GM12864 (cell line): ENCODE measurements around the gene CLEC18A.
"Not testable (repeated sequence)": the region's sequence is repeated elsewhere in the genome, so short reads cannot be mapped to it uniquely, and the experiment has no call there.

Experiments
- DNase-seq: peaks from one replicate; pipeline ENCODE4 v3.0.0-alpha.2; 2011; ENCODE audit warnings: low read depth
- H3K4me3 ChIP-seq: 2 replicates; pipeline ENCODE4 v1.5.1; 2011; ENCODE audit warnings: mild to moderate bottlenecking, low read depth, low read length, control low read depth
- TF ChIP-seq, protein P1 (sequence below): IDR thresholded peaks from 2 replicates; pipeline ENCODE4 v1.5.1; 2011; ENCODE audit warnings: low read depth, mild to moderate bottlenecking, moderate library complexity, low read length, control low read depth, inconsistent platforms; ENCODE audit errors: missing control alignments

Gene CLEC18A

DNA sequence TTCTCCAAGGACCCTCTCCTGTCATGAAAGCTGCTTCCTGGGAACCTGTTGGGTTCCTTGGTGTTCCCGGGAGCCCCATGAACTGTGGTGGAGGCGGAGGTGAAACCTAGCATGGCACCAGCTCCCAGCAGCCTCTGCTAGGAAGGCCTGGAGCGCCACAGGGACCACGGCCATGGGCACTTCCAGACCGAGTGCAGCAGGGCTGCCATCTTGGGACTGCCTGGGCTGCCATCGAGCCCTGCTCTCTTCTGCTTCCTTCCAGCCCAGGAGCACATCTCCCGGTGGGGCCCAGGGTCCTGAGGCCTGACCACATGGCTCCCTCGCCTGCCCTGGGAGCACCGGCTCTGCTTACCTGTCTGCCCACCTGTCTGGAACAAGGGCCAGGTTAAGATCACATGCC, 12.2 kb downstream of the CLEC18A start:
- DNase-seq, H3K4me3 ChIP-seq: not testable (repeated sequence)

DNA sequence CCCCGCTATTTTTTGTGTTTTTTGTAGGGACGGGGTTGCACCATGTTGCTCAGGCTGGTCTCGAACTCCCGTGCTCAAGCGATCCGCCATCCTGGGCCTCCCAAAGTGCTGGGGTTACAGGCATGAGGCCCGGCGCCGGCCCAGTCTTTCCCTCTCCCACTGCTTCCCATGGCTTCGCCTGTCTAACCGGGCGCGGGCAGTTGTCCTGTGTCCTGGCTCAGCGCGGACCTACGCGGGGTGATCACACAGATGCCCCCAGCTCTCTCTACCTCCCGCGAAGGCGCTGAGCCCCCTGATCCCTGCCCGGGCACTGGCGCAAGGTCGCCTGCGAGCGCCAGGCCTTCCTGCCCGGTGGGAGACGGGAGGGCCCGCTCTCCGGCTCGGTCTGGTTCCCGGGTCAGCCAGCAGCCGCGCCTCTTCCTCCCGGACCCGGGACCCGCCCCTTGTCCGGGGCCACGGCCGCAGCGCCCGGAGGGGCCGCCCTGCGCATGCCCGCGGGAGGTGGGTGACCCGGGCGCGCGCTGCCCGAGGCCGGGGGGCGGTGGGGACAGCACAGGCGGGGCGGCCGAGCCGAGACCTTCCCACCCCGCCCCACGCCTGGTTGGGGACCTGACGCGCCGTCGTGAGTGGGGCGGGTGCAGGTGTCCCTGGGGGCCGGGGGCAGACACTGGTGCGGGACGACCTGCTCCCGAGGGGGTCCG, 14.0 kb downstream of the CLEC18A start:
- not testable (repeated sequence) for H3K4me3 ChIP-seq, DNase-seq

DNA sequence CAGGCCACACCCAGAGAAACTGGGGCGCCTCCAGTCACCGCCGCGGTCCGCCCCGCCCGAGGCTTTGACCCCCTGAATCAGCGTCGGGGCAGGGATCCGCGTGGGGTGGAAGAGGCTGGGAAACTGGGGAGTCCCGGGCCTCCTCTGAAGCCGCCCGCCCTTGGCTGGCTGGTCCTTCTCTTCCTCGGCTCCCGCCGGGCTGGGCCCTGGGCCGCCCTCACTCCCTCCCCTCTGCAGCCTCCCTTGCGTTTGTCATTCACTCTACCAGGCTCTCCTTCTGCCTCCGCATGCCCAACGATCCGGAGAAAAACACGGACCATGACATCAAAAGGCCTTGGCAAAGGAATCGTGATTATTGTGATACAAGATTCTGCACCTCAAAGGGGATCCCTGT, 14.5 kb downstream of the CLEC18A start:
- H3K4me3 ChIP-seq, DNase-seq: not testable (repeated sequence)

DNA sequence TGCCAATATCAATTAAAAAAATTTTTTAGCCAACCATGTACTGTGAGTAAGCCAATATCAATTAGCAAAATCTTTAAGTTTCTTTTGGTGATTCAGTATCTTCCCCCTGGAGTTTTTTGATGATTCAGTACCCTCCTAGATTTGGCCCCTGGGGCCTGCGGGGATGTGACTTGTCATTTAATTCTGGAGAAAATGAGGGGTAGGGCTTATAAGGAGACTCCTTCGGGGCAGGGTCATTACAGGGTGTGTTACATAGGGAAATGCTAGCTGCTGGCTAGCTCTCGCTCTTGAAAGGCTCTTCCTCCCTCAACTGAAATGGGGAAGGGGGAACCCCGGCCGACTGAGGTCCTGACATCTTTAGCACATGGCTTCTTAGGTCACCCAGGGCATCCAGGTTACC, 16.6 kb downstream of the CLEC18A start:
- DNase-seq, H3K4me3 ChIP-seq: not testable (repeated sequence)

DNA sequence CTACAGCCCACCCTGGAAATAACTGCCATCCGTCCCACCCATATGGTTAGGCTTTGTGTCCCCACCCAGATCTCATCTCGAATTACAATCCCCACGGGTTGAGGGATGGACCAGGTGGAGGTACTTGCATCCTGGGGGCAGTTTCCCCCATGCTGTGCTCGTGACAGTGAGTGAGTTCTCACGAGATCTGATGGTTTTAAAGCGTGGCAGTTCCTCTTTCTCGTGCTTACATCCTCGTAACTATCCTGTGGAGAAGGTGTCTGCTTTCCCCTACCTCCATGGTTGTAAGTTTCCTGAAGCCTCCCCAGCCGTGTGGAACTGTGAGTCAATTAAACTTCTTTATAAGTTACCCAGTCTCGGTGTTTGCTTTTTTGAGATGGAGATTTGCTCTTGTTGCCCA, 17.0 kb downstream of the CLEC18A start:
- not testable (repeated sequence) for H3K4me3 ChIP-seq, DNase-seq

DNA sequence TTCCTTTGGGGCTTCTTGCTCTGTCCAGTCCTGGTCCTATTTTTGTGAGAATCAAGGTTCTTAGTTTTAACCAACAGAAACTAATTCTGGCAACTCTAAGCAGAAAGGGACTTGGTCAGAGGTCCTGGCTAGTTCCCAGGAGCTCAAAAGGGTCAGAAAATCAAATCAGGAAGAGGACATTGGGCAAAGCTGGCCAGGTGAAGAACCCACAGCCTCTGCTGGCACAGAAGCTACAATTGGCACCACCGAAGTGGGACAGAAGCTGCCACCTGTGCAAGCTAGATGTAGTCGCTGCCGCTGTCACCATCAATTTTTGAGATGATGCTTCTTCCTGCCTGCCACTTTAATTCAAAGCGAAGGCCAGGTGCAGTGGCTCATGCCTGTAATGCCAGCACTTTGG, 18.5 kb downstream of the CLEC18A start:
- DNase-seq, H3K4me3 ChIP-seq: not testable (repeated sequence)

DNA sequence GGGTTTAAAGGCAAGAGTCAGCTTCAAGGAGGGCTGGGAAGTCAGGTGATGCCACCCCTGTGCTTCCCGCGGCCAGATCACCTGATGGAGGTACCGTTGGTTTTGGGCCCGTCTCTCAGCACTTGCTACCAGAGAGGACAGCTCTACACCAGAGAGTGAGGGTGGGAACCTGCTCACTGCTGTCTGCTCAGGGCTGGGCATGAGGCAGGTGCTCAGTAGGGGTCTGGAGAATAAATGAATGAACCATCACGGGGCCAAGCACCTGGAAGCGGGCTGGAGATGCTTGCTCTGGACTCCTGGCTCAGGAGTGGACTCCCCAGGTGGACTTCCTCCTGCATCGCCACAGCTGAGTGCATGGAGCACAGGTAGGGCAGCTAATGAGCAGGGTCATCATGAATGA, 21.0 kb downstream of the CLEC18A start:
- not testable (repeated sequence) for H3K4me3 ChIP-seq, DNase-seq

DNA sequence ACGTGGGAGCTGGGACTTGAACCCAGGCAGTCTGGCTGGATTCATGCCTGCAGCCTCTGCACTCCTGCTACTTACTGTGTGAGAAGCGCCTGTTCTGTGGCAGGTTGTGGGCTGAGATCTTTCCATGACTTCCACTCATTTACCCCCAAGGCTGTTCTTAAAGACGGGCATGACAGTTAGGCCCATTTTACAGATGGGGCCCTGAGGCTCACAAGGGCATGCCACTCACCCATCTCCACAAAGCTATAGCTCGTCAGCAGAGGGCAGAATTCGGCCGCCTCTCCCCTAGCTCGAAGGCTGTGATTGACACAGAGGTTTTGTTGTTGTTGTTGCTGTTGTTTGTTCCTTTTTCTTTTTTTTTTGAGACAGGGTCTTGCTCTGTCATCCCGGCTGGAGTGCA, 21.8 kb downstream of the CLEC18A start:
- TF ChIP-seq, protein P1, sequence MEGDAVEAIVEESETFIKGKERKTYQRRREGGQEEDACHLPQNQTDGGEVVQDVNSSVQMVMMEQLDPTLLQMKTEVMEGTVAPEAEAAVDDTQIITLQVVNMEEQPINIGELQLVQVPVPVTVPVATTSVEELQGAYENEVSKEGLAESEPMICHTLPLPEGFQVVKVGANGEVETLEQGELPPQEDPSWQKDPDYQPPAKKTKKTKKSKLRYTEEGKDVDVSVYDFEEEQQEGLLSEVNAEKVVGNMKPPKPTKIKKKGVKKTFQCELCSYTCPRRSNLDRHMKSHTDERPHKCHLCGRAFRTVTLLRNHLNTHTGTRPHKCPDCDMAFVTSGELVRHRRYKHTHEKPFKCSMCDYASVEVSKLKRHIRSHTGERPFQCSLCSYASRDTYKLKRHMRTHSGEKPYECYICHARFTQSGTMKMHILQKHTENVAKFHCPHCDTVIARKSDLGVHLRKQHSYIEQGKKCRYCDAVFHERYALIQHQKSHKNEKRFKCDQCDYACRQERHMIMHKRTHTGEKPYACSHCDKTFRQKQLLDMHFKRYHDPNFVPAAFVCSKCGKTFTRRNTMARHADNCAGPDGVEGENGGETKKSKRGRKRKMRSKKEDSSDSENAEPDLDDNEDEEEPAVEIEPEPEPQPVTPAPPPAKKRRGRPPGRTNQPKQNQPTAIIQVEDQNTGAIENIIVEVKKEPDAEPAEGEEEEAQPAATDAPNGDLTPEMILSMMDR = peak; percentile 3
- not testable (repeated sequence) for H3K4me3 ChIP-seq, DNase-seq

DNA sequence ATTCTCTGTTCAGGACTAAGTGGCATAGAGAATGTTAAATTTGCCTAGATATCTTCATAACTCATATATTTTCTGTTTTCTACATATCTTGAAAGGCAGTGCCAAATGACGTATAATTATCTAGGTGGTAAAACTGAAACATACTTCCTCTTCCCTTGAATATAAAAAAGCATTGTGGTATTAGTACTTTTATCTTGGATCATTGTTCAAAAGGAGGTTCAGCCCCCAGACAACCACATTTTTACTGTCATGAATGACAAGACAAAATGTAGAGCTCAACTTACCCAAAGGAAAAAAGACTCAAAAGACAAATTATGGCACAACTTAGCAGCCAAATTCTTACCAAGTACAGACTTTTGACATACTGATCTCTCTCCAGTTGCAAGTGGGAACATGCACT, 34.1 kb downstream of the CLEC18A start:
- not testable (repeated sequence) for DNase-seq, H3K4me3 ChIP-seq

DNA sequence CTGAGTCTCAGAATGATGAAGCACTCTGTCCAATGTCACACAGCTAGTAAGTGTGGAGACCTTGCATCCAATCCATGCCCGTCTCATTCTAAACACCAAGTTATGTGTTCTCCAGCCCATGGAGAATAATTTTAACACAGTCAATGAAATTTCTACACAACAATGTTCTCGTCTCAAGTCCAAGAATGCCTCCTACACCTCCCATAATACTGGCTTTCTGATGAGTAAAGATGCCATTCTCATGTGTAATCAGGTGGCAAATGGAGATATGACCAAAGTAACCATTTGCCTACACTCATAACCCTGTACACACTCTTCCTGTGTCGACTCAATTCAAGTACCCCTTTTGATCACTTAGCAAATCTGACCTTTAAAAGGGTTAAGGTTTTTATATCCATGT, 46.8 kb downstream of the CLEC18A start:
- DNase-seq, H3K4me3 ChIP-seq: not testable (repeated sequence)

DNA sequence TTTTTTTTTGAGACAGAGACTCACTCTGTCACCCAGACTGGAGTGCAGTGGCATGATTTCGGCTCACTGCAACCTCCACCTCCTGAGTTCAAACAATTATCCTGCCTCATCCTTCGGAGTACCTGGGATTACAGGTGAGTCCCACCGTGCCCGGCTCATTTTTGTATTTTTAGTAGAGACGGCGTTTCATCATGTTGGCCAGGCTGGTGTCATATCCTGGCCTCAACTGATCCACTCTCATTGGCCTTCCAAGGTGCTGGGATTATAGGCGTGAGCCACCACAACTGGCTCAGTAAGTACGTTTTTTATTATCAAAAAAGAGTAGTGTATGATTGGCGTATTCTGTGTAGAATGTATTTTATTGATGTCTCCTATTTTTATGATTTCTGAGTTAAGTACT, 48.7 kb downstream of the CLEC18A start:
- H3K4me3 ChIP-seq, DNase-seq: not testable (repeated sequence)

DNA sequence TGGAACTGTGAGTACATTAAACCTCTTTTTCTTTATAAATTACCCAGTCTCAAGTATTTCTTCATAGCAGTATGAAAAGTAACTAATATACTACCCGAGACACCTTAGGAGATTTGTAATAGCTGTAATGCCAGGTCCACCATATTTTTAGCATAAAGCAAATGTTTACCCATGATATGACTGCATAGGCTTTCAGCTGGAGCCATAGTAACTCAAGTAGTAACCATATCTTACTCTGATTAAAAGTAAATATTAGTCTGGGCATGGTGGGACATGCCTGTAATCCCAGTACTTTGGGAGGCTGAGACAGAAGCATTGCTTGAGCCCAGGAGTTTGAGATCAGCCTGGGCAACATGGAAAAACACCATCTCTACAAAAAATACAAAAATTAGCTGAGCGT, 52.4 kb downstream of the CLEC18A start:
- H3K4me3 ChIP-seq, DNase-seq: not testable (repeated sequence)

DNA sequence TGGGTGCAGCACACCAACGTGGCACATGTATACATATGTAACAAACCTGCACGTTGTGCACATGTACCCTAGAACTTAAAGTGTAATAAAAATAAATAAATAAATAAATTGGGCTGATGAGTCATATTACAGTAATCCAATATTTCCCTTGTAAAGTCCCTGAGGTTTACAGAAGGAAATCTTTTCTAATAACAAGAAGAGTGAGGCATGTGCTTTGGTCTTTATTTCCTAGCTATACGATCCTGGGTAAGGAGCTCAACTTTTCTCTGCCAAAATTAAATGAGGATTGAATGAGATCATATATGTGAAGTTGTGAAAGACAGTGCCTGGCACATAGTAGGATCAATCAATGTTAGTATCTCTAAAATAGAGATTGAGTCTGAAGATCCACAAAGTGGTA, 57.5 kb downstream of the CLEC18A start:
- not testable (repeated sequence) for DNase-seq, H3K4me3 ChIP-seq

DNA sequence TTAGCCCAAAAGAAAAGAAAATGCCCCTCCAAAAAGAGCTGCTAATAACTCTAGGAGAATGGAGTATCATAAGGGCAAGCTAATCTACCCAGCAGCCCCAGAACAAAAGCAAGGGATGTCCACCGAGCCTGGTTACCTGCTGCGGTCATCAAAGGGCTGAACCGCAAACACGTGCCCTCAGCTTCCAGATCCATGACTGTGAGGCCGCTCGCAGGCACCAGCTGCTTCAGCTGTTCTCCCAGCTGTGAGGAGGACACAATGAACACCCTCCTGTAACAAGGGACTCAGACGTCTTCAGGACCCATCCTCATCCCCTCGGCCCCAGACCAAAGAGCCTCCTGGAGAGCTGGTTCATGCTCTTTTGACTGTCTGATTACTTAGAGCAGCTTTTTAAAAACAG, 59.5 kb downstream of the CLEC18A start:
- DNase-seq, H3K4me3 ChIP-seq: not testable (repeated sequence)

DNA sequence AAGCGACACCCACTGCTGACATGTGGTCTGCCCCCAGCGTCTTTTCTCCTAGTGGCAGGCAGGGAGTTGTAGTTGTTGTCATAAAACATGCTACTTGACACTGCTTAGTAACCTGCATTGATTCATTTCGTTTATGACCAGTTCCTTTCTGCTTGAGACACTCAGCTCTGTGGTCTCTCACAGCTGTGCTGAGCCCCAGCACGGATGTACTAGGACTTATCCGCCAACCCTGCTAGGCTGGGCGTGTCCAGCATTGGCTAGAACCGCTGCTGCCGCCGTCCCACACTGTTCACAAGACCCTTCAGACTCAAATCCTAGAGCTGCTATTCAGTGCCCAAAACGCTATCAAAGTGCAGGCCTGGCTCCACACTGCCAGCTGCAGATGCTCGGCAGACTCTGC, 60.0 kb downstream of the CLEC18A start:
- H3K4me3 ChIP-seq, DNase-seq: not testable (repeated sequence)

DNA sequence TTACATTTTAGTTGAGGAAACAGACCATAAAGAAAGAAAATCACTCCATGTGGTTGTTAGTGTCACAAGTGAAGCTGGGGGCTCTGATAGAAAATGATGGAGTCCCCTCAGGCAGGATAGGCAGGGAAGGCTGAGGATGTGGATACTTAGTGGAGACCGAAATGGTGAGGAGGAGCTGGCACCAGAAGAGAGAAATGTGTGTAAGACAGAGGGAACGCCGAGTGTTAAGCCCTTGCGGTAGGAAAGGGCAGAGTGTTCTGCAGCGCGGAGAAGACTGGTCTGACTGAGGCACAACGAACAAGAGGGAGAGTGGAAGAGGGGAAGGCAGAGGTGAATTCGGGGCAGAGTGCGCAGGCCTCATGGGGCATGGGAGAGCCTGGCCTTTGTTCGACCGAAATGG, 61.2 kb downstream of the CLEC18A start:
- not testable (repeated sequence) for DNase-seq, H3K4me3 ChIP-seq

DNA sequence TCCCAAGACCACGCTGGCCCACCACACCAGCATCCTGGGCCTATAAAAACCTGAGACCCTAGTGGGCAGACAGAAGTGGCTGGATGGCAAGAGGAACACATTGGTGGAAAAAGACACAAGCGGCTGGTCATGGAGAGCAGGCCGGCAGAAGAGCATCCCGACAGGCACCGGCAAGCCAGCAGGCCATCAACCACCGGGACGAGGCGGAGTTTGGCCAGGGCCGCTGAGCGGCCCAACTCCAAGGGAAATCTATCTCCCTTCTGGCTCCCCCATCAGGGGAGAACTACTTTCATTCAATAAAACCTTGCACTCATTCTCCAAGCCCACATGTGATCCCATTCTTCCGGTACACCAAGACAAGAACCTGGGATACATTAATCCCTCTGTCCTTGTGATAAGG, 61.8 kb downstream of the CLEC18A start:
- DNase-seq, H3K4me3 ChIP-seq: not testable (repeated sequence)
